GM18505 (cell line): ENCODE measurements around the gene KIF5B.
"Not testable (repeated sequence)": the region's sequence is repeated elsewhere in the genome, so short reads cannot be mapped to it uniquely, and the experiment has no call there.

ENCODE experiments used
- ATAC-seq: cut with Tn5 transposase; IDR thresholded peaks from one replicate; pipeline ENCODE4 v1.9.1; 2021; ENCODE audit not compliant: unreplicated experiment
- POLR2A ChIP-seq: IDR thresholded peaks from 4 replicates; pipeline ENCODE4 v1.6.1; 2011; ENCODE audit warnings: borderline replicate concordance; ENCODE audit not compliant: insufficient read depth, insufficient read length; ENCODE audit errors: extremely low read depth

KIF5B gene

GRCh38 chr10:32049113-32049512 lies 7.1 kb downstream of the KIF5B start:
- no peak for TF ChIP-seq POLR2A
- no peak for ATAC-seq

- no peak for TF ChIP-seq POLR2A
Observed at GRCh38 chr10:32048282-32048681, 7.9 kb downstream of the KIF5B start.

GRCh38 chr10:32047881-32048280 lies 8.3 kb downstream of the KIF5B start:
- no peak for TF ChIP-seq POLR2A
- ATAC-seq = no peak

More at GRCh38 chr10:32048282-32048681, 7.9 kb downstream of the KIF5B start:
- no peak for ATAC-seq

GRCh38 chr10:32046151-32046550 lies 10.1 kb downstream of the KIF5B start:
- TF ChIP-seq POLR2A = no peak
- no peak for ATAC-seq

GRCh38 chr10:32042730-32043129 lies 13.5 kb downstream of the KIF5B start:
- ATAC-seq = not testable (repeated sequence)

- TF ChIP-seq POLR2A = no peak
Observed at GRCh38 chr10:32041290-32042028, 14.8 kb downstream of the KIF5B start.

GRCh38 chr10:32039734-32040133 lies 16.5 kb downstream of the KIF5B start:
- no peak for TF ChIP-seq POLR2A
- ATAC-seq = no peak

More at GRCh38 chr10:32041290-32042028, 14.8 kb downstream of the KIF5B start:
- ATAC-seq = no peak

GRCh38 chr10:32038777-32039176 lies 17.4 kb downstream of the KIF5B start:
- no peak for TF ChIP-seq POLR2A
- no peak for ATAC-seq

GRCh38 chr10:32036922-32037321 lies 19.3 kb downstream of the KIF5B start:
- no peak for TF ChIP-seq POLR2A
- ATAC-seq = no peak

GRCh38 chr10:32035038-32035437 lies 21.2 kb downstream of the KIF5B start:
- no peak for ATAC-seq
- TF ChIP-seq POLR2A = no peak

- ATAC-seq = no peak
- no peak for TF ChIP-seq POLR2A
Observed at GRCh38 chr10:32033171-32033570, 23.1 kb downstream of the KIF5B start.

- no peak for TF ChIP-seq POLR2A
- no peak for ATAC-seq
Observed at GRCh38 chr10:32031920-32032319, 24.3 kb downstream of the KIF5B start.

- TF ChIP-seq POLR2A = no peak
- no peak for ATAC-seq
Observed at GRCh38 chr10:32031424-32031823, 24.8 kb downstream of the KIF5B start.

- TF ChIP-seq POLR2A = no peak
- ATAC-seq = no peak
Observed at GRCh38 chr10:32028710-32029109, 27.5 kb downstream of the KIF5B start.

GRCh38 chr10:32023264-32023663 lies 33.0 kb downstream of the KIF5B start:
- no peak for ATAC-seq
- TF ChIP-seq POLR2A = no peak
